ENCODE results near the gene MTRF1L.

GRCh38 chr6:153016846-153017245 is 14.3 kb upstream of the MTRF1L start:
- TF ChIP-seq CHD2 (IDR thresholded peaks at IDR 0.05; ENCODE audit: low read length, partially characterized antibody) (no peak), CTCF (IDR thresholded peaks at IDR 0.05) (no peak), RAD21 (IDR thresholded peaks at IDR 0.05; ENCODE audit: low read length) (no peak), EP300 (IDR thresholded peaks at IDR 0.05; ENCODE audit: borderline replicate concordance in 1 of 2, low read depth in 1 of 2, low read length in 1 of 2) (no peak), RCOR1 (IDR thresholded peaks at IDR 0.05; ENCODE audit: low read length) (no peak)

Measured in SK-N-SH (cell line).